Neural progenitor cell (in vitro differentiated cells): ENCODE results near the gene ZNF490. TPM values are rescaled to one million over a fixed set of nuclear protein-coding genes. Genes with fewer than 3 reads are reported as not detected.
A peak's percentile ranks its signal among the peaks of the same experiment; 100 is the strongest.

Experiments
- DNase-seq: peaks from one replicate; pipeline ENCODE4 v3.0.0-alpha.2; 2016; ENCODE audit warnings: low spot score
- H2AFZ ChIP-seq: fragments of 200-600 bp; sonication (generic); replicated peaks from 2 replicates; pipeline ENCODE4 v1.6.1; 2016; ENCODE audit warnings: antibody characterized with exemption
- H3F3A ChIP-seq: fragments of 200-600 bp; sonication (generic); 2 replicates; pipeline ENCODE4 v1.6.1; 2016; ENCODE audit warnings: antibody characterized with exemption, low read depth
- H3K27ac ChIP-seq: fragments of 200-600 bp; sonication (generic); 2 replicates; pipeline ENCODE4 v1.5.1; 2016; ENCODE audit warnings: mild to moderate bottlenecking
- H3K27me3 ChIP-seq: fragments of 200-600 bp; sonication (generic); 2 replicates; pipeline ENCODE4 v1.6.1; 2016; ENCODE audit warnings: mild to moderate bottlenecking, moderate library complexity
- H3K36me3 ChIP-seq: fragments of 200-600 bp; sonication (generic); 2 replicates; pipeline ENCODE4 v1.5.1; 2016
- H3K4me1 ChIP-seq: fragments of 200-600 bp; sonication (generic); 2 replicates; pipeline ENCODE4 v1.6.1; 2016; ENCODE audit warnings: mixed run types
- H3K4me2 ChIP-seq: fragments of 200-600 bp; sonication (generic); 2 replicates; pipeline ENCODE4 v1.6.1; 2016
- H3K4me3 ChIP-seq: fragments of 200-600 bp; sonication (generic); 2 replicates; pipeline ENCODE4 v1.5.1; 2016
- H3K79me2 ChIP-seq: fragments of 200-600 bp; sonication (generic); 2 replicates; pipeline ENCODE4 v1.6.1; 2016; ENCODE audit warnings: low read depth
- H3K9ac ChIP-seq: fragments of 200-600 bp; sonication (generic); 2 replicates; pipeline ENCODE4 v1.6.1; 2016
- H3K9me3 ChIP-seq: fragments of 200-600 bp; sonication (generic); 2 replicates; pipeline ENCODE4 v1.5.1; 2016; ENCODE audit warnings: low read depth
- H4K20me1 ChIP-seq: fragments of 200-600 bp; sonication (generic); 2 replicates; pipeline ENCODE4 v1.6.1; 2016; ENCODE audit warnings: low read depth
- H3K27ac Mint-ChIP-seq: 3 replicates; pipeline ENCODE4 v1.8.0; 2021; ENCODE audit warnings: mixed read lengths
- H3K27me3 Mint-ChIP-seq: 2 replicates; pipeline ENCODE4 v1.8.0; 2022; ENCODE audit warnings: low read depth, mild to moderate bottlenecking, inconsistent platforms, moderate library complexity, mixed read lengths; ENCODE audit not compliant: insufficient read depth
- H3K36me3 Mint-ChIP-seq: 3 replicates; pipeline ENCODE4 v1.8.0; 2021; ENCODE audit warnings: mixed read lengths
- H3K4me1 Mint-ChIP-seq: 3 replicates; pipeline ENCODE4 v1.8.0; 2021; ENCODE audit warnings: mixed read lengths
- H3K4me3 Mint-ChIP-seq: 3 replicates; pipeline ENCODE4 v1.8.0; 2021; ENCODE audit warnings: mild to moderate bottlenecking, moderate library complexity, mixed read lengths
- H3K9me3 Mint-ChIP-seq: 3 replicates; pipeline ENCODE4 v1.8.0; 2020; ENCODE audit warnings: mixed read lengths
- CTCF ChIP-seq: fragments of 200-600 bp; sonication (generic); IDR thresholded peaks from 2 replicates; pipeline ENCODE4 v1.5.1; 2017; ENCODE audit warnings: antibody characterized with exemption, mild to moderate bottlenecking
- EZH2 ChIP-seq: fragments of 200-600 bp; sonication (generic); IDR thresholded peaks from 2 replicates; pipeline ENCODE4 v1.6.1; 2017; ENCODE audit warnings: antibody characterized with exemption, mild to moderate bottlenecking, moderate library complexity
- EZH2phosphoT487 ChIP-seq: fragments of 200-600 bp; sonication (generic); IDR thresholded peaks from 2 replicates; pipeline ENCODE4 v1.6.1; 2017; ENCODE audit warnings: antibody characterized with exemption
- total RNA-seq: library from RNA; depleted of rRNA; stranded (reverse); fragments of >200 nt; gene quantifications from 2 replicates; pipeline ENCODE4 v1.2.3, GENCODE V29; 2015; ENCODE audit warnings: low replicate concordance

Gene ZNF490
- total RNA-seq: 6.8 and 16.7 TPM in 2 replicates

- no peaks in the 10 kb centered on the region for H3K27me3 ChIP-seq
- H3K4me1 ChIP-seq: peaks cover 6% of the 10 kb centered on the region
- Mint-ChIP-seq H3K27ac (peak within 1 kb of the TSS; percentile 99), H3K9me3 (peaks cover 14% of the 10 kb centered on the region), H3K36me3 (peaks cover 17% of the 10 kb centered on the region), H3K4me1 (peaks cover 7% of the 10 kb centered on the region), H3K27me3 (peaks cover 2% of the 10 kb centered on the region), H3K4me3 (peak within 1 kb of the TSS; percentile 100)
- peaks cover 27% of the 10 kb centered on the region for H3F3A ChIP-seq
- peak within 1 kb of the TSS; percentile 74 for H2AFZ ChIP-seq
- H3K9ac ChIP-seq: peak within 1 kb of the TSS; percentile 82
- no peaks in the 10 kb centered on the region for H4K20me1 ChIP-seq
- H3K4me2 ChIP-seq: peak within 1 kb of the TSS; percentile 84
- H3K4me3 ChIP-seq: peak within 1 kb of the TSS; percentile 88
- H3K79me2 ChIP-seq: peaks cover 62% of the 10 kb centered on the region
- TF ChIP-seq EZH2 (no peak), CTCF (peak; percentile 51)
- H3K36me3 ChIP-seq: no peaks in the 10 kb centered on the region
- DNase-seq: peak; percentile 99
- H3K27ac ChIP-seq: peak within 1 kb of the TSS; percentile 93
- H3K9me3 ChIP-seq: no peaks in the 10 kb centered on the region
Observed at GRCh38 chr19:12610540-12611360, at the start of gene ZNF490, which contains the start of gene ZNF791. Gene ZNF490, minus strand, starts transcription at chr19:12610813. Its CDS starts 133 bp downstream, at chr19:12610680. Gene ZNF791, plus strand, starts transcription at chr19:12610920. Its CDS starts 160 bp downstream, at chr19:12611080.

GRCh38 chr19:12657966-12658365, 47.4 kb upstream of the ZNF490 start:
- Histone ChIP-seq H3K9ac (no peak overlapping the region), H3K36me3 (no peaks in the 10 kb centered on the region), H3K4me3 (no peak overlapping the region), H3K79me2 (no peaks in the 10 kb centered on the region), H3K27ac (no peak overlapping the region), H4K20me1 (no peaks in the 10 kb centered on the region), H3K4me2 (no peak overlapping the region), H3K4me1 (no peaks in the 10 kb centered on the region), H3F3A (no peaks in the 10 kb centered on the region), H3K9me3 (no peaks in the 10 kb centered on the region), H2AFZ (no peak overlapping the region), H3K27me3 (no peaks in the 10 kb centered on the region)
- Mint-ChIP-seq H3K27ac (no peak overlapping the region), H3K4me1 (no peaks in the 10 kb centered on the region), H3K9me3 (no peaks in the 10 kb centered on the region), H3K36me3 (peaks cover 13% of the 10 kb centered on the region), H3K4me3 (no peak overlapping the region), H3K27me3 (peaks cover 4% of the 10 kb centered on the region)
- TF ChIP-seq EZH2phosphoT487 (no peak), EZH2 (no peak), CTCF (no peak)
- no peak for DNase-seq

- Histone ChIP-seq H3K27me3 (no peaks in the 10 kb centered on the region), H2AFZ (no peak overlapping the region), H4K20me1 (no peaks in the 10 kb centered on the region), H3K9me3 (no peaks in the 10 kb centered on the region), H3F3A (no peaks in the 10 kb centered on the region), H3K79me2 (no peaks in the 10 kb centered on the region), H3K27ac (no peak overlapping the region), H3K36me3 (no peaks in the 10 kb centered on the region), H3K4me2 (no peak overlapping the region), H3K4me1 (no peaks in the 10 kb centered on the region), H3K9ac (no peak overlapping the region), H3K4me3 (no peak overlapping the region)
- Mint-ChIP-seq H3K27ac (no peak overlapping the region), H3K4me3 (no peak overlapping the region), H3K36me3 (peaks cover 12% of the 10 kb centered on the region), H3K27me3 (peaks cover 4% of the 10 kb centered on the region), H3K4me1 (no peaks in the 10 kb centered on the region), H3K9me3 (no peaks in the 10 kb centered on the region)
- DNase-seq: no peak
- TF ChIP-seq CTCF: no peak
- no peak for TF ChIP-seq EZH2phosphoT487
- no peak for TF ChIP-seq EZH2
Observed at GRCh38 chr19:12656899-12657571, 46.4 kb upstream of the ZNF490 start.
